GM12891 (cell line): ENCODE data around the gene RADIL.

Experiments used
- PAX5 ChIP-seq: IDR thresholded peaks from 2 replicates; pipeline ENCODE4 v1.6.1; 2011; ENCODE audit warnings: low read length, moderate library complexity, mild to moderate bottlenecking; ENCODE audit not compliant: insufficient read depth, severe bottlenecking
- POLR2AphosphoS5 ChIP-seq: IDR thresholded peaks from 2 replicates; pipeline ENCODE4 v1.6.1; 2011; ENCODE audit warnings: low read depth, low read length, control low read depth
- TAF1 ChIP-seq: IDR thresholded peaks from 2 replicates; pipeline ENCODE4 v1.6.1; 2011; ENCODE audit warnings: low read depth, low read length, control low read depth

- TF ChIP-seq POLR2AphosphoS5 = no peak
- no peak for TF ChIP-seq PAX5
- no peak for TF ChIP-seq TAF1
Observed at GRCh38 chr7:4785371-4785770, 98.1 kb downstream of the RADIL start.
